GM10266 (cell line): ENCODE results near the gene BAHD1.

ENCODE experiments used
- DNase-seq: peaks from one replicate; pipeline ENCODE4 v3.0.0; 2012; ENCODE audit errors: extremely low spot score
- TF ChIP-seq, protein P1 (sequence below): IDR thresholded peaks from 2 replicates; pipeline ENCODE4 v1.5.1; 2012; ENCODE audit warnings: mild to moderate bottlenecking, low read depth; ENCODE audit not compliant: control insufficient read depth, insufficient read depth; ENCODE audit errors: missing control alignments

Gene BAHD1

DNA sequence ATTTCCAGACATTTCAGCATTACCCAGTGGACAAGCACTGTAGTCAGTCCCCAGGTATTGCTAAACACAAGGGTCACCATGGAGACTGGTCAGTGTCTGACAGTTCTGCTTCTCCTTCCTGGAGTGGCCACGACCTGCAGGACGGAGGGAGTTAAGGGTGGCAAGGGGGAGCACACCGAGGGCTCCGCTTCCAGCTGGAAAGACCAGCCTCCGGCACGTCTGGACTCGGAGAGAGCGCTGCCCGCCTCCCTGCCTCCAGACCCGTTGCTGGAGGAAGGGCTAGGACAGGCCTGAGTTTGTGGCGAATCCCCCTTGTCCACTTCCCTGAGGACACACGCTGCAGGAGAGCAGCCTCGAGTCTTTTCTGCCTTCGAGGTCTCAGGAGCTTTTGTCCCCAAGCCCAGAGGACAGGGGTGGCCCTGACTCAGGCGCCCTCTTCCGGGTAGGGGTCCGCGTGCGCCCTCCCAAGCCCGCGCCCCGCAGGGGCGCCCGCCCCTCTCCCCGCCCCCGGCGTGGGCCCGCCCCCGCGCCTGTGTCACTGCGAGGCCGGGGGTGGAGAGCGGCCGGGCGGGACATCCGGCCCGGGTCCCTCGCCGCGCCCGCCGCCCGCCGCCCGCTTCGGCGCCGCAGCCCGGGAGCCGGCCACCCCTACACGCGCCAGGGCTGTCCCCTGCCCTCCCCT is 29.8 kb downstream of the BAHD1 start, which contains the start of gene CHST14:
Gene CHST14 (plus strand): TSS at position 562 of the 682 bp plus-strand sequence. CDS start 230 bp downstream, outside the sequence.
- DNase-seq: peak; percentile 93

DNA sequence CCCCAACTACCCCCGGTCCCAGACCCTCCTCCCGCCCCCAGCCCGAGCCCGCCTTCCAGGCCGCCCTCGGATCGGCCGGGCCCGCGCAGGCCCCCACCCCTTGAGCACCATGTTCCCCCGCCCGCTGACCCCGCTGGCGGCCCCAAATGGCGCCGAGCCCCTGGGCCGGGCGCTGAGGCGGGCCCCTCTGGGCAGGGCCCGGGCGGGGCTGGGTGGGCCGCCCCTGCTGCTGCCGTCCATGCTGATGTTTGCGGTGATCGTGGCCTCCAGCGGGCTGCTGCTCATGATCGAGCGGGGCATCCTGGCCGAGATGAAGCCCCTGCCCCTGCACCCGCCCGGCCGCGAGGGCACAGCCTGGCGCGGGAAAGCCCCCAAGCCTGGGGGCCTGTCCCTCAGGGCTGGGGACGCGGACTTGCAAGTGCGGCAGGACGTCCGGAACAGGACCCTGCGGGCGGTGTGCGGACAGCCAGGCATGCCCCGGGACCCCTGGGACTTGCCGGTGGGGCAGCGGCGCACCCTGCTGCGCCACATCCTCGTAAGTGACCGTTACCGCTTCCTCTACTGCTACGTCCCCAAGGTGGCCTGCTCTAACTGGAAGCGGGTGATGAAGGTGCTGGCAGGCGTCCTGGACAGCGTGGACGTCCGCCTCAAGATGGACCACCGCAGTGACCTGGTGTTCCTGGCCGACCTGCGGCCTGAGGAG is 30.5 kb downstream of the BAHD1 start:
- TF ChIP-seq, protein P1, sequence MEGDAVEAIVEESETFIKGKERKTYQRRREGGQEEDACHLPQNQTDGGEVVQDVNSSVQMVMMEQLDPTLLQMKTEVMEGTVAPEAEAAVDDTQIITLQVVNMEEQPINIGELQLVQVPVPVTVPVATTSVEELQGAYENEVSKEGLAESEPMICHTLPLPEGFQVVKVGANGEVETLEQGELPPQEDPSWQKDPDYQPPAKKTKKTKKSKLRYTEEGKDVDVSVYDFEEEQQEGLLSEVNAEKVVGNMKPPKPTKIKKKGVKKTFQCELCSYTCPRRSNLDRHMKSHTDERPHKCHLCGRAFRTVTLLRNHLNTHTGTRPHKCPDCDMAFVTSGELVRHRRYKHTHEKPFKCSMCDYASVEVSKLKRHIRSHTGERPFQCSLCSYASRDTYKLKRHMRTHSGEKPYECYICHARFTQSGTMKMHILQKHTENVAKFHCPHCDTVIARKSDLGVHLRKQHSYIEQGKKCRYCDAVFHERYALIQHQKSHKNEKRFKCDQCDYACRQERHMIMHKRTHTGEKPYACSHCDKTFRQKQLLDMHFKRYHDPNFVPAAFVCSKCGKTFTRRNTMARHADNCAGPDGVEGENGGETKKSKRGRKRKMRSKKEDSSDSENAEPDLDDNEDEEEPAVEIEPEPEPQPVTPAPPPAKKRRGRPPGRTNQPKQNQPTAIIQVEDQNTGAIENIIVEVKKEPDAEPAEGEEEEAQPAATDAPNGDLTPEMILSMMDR: no peak
- DNase-seq: peak; percentile 62

More for the DNA sequence above, 29.8 kb downstream of the BAHD1 start, which contains the start of gene CHST14:
- TF ChIP-seq, protein P1: no peak

DNA sequence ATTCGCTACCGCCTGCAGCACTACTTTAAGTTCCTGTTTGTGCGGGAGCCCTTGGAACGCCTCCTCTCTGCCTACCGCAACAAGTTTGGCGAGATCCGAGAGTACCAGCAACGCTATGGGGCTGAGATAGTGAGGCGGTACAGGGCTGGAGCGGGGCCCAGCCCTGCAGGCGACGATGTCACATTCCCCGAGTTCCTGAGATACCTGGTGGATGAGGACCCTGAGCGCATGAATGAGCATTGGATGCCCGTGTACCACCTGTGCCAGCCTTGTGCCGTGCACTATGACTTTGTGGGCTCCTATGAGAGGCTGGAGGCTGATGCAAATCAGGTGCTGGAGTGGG is 31.0 kb downstream of the BAHD1 start:
- TF ChIP-seq, protein P1: no peak
- DNase-seq: peak; percentile 44

DNA sequence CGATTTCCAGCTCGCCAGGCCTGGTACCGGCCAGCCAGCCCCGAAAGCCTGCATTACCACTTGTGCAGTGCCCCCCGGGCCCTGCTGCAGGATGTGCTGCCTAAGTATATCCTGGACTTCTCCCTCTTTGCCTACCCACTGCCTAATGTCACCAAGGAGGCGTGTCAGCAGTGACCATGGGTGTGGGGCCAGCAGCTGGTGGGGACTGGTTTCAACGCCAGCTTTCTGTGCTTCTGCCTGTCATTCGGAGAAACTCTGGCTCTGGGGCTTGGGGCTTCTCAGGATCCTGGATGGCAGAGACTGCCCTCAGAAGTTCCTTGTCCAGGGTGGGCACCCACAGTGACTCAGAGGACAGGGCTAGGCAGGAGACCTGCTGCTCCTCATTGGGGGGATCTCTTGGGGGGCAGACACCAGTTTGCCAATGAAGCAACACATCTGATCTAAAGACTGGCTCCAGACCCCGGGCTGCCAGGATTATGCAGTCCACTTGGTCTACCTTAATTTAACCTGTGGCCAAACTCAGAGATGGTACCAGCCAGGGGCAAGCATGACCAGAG is 31.5 kb downstream of the BAHD1 start:
- TF ChIP-seq, protein P1: no peak
- no peak for DNase-seq

DNA sequence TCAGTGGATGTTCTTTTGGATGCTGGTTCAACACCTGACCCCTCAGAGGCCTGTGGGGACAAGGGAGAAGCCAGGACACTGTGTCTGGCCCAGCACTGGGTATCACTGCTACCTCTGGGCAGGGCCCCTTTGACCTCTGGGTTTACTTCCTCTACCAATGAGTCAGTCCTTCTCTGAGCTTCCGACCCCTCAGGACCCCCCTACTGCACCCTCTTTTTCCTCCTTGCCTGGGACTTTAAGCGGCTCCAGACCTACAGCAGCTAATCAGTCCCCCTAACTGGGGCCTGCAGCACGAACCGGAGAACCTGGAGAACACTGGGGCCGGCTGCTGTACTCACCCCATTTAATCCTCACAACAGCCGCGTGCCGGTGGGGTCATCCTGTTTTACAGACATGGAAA is 33.8 kb downstream of the BAHD1 start:
- no peak for DNase-seq
- TF ChIP-seq, protein P1: no peak

DNA sequence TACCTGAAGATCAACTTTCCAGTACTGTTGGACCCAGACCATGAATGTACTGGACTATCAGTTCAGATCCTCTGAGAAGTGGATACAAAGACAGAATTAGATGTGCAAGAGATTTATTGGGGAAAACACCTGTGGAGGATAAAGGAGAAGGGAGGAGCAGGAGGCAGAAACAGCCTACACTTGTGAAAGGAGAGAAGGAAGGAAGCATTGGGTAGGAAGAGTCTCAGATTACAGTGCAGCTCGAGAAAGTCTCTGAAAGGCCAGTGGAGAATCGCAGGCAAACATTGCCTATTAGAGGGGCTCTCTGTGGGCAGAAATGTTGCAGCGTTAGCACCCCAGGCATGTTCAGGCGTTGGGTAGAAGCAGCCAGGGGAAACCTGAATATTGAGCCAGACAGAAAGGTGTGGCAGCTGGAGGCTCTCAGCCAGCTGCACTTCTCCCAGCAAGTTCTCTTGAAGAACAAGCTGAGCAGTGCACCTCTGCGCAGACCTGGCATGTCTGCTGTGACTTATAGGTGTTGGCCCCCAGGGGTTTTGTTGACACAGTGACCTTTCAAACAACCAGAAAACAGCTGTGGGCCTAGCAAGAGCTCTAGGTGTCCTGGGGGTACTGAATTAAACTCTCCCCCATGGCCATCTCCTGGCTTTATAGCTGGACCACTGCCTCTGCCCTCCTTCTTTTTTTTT is 37.0 kb downstream of the BAHD1 start:
- no peak for DNase-seq
- TF ChIP-seq, protein P1: no peak

DNA sequence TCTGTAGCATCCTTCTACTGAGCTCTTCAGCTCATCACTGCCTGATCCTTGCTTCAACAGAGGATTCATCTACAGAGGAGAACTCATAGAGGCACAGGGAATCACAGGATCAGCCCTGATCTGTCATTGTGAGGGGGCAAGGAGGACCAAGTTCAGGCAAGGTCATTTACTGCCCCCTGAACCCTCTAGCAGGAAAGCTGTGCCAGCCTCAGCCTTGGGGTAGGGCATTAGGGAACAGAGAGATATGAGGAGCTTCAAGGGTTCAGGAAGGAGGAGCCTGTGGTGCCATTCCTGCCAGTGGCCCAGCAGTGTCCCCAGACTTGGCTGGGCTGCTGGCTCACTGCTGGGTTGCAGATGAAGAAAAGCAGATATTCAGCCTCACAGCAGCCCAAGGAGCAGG is 38.3 kb downstream of the BAHD1 start:
- TF ChIP-seq, protein P1: no peak
- no peak for DNase-seq
